ENCODE measurements around the gene AEBP1.

Gene AEBP1

GRCh38 chr7:44144968-44145478 is 40.9 kb downstream of the AEBP1 start:
- no peak for DNase-seq

GRCh38 chr7:44145479-44145968 is 41.4 kb downstream of the AEBP1 start:
- DNase-seq: no peak

- peak in 1 of 2 donors; percentile 17 for DNase-seq
Observed at GRCh38 chr7:44145969-44146911, 42.1 kb downstream of the AEBP1 start.

- no peak for DNase-seq
Observed at GRCh38 chr7:44147026-44147991, 43.2 kb downstream of the AEBP1 start.

GRCh38 chr7:44148166-44148565 is 44.0 kb downstream of the AEBP1 start:
- DNase-seq: no peak

- no peak for DNase-seq
Observed at GRCh38 chr7:44148961-44149536, 44.9 kb downstream of the AEBP1 start.

GRCh38 chr7:44149571-44150465 is 45.7 kb downstream of the AEBP1 start:
- DNase-seq: no peak

- no peak for DNase-seq
Observed at GRCh38 chr7:44150466-44150832, 46.3 kb downstream of the AEBP1 start.

- no peak for DNase-seq
Observed at GRCh38 chr7:44150966-44151941, 47.1 kb downstream of the AEBP1 start.

- no peak for DNase-seq
Observed at GRCh38 chr7:44151956-44152355, 47.8 kb downstream of the AEBP1 start.

- DNase-seq: no peak
Observed at GRCh38 chr7:44152971-44153947, 49.1 kb downstream of the AEBP1 start.

- no peak for DNase-seq
Observed at GRCh38 chr7:44153948-44154335, 49.8 kb downstream of the AEBP1 start.

- no peak for DNase-seq
Observed at GRCh38 chr7:44154703-44155102, 50.6 kb downstream of the AEBP1 start.

GRCh38 chr7:44155191-44156185 is 51.3 kb downstream of the AEBP1 start:
- no peak for DNase-seq

- no peak for DNase-seq
Observed at GRCh38 chr7:44156453-44157010, 52.4 kb downstream of the AEBP1 start.

GRCh38 chr7:44157116-44158080 is 53.3 kb downstream of the AEBP1 start:
- no peak for DNase-seq
